Prostate gland (tissue), 2 donors: ENCODE data around the gene DCTN2.

Experiments
- POLR2A ChIP-seq: fragments of 450-650 bp; IDR thresholded peaks from one replicate; pipeline ENCODE4 v1.6.1; 2016; ENCODE audit warnings: antibody characterized with exemption, mild to moderate bottlenecking
- POLR2AphosphoS5 ChIP-seq: sonication (generic); formaldehyde crosslinking; IDR thresholded peaks from one replicate; pipeline ENCODE4 v1.6.1; 2017; ENCODE audit warnings: antibody characterized with exemption
- TF ChIP-seq, protein P1 (sequence below), 4 experiments: fragments of 200-600 bp in 2 of 4; fragments of 450-650 bp in 2 of 4; sonication (generic) in 2 of 4; IDR thresholded peaks; 1 replicate in 3 of 4; 2 replicates in 1 of 4; pipeline ENCODE4 v1.5.1; 2016 to 2019; ENCODE audit warnings: antibody characterized with exemption in 4 of 4, mild to moderate bottlenecking in 2 of 4, moderate library complexity in 2 of 4

GRCh38 chr12:57529831-57530230 is 17.2 kb downstream of the DCTN2 start:
- TF ChIP-seq, protein P1, sequence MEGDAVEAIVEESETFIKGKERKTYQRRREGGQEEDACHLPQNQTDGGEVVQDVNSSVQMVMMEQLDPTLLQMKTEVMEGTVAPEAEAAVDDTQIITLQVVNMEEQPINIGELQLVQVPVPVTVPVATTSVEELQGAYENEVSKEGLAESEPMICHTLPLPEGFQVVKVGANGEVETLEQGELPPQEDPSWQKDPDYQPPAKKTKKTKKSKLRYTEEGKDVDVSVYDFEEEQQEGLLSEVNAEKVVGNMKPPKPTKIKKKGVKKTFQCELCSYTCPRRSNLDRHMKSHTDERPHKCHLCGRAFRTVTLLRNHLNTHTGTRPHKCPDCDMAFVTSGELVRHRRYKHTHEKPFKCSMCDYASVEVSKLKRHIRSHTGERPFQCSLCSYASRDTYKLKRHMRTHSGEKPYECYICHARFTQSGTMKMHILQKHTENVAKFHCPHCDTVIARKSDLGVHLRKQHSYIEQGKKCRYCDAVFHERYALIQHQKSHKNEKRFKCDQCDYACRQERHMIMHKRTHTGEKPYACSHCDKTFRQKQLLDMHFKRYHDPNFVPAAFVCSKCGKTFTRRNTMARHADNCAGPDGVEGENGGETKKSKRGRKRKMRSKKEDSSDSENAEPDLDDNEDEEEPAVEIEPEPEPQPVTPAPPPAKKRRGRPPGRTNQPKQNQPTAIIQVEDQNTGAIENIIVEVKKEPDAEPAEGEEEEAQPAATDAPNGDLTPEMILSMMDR (IDR thresholded peaks at IDR 0.05), result no peak
- TF ChIP-seq POLR2AphosphoS5, result peak; percentile 7
- TF ChIP-seq POLR2A, result no peak
